Measurements from ENCODE around the gene CROCC2. TPM values are rescaled to one million over a fixed set of nuclear protein-coding genes. Genes with fewer than 3 reads are reported as not detected.

The CROCC2 gene
- total and polyA plus RNA-seq, 2 of the 13 experiments (the other 11 are each of a cell fraction or from before 2014, with no cell fraction given), result not detected

DNA sequence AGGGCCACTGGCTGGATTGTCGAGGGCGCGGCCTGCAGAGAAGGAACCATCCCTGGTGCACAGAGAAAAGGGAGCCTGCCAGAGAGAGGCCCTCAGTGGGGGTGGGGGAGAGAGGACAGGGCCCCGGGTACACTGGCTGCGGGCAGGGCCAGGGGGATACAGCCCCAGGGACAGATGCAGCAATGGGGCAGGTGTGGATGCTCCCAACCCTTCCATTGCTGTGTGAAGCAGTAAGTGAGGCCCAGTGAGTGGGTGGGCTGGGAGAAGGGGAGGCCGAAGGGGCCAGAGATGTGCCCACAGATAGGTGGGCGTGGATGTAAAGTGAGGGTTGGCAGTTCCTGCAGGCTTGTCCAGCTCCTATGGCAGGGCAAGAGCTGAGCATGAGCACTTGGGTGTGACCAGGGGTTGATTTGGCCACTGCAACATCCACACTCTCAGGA lies 30.1 kb upstream of the CROCC2 start (continued):
- TF ChIP-seq, protein P1, sequence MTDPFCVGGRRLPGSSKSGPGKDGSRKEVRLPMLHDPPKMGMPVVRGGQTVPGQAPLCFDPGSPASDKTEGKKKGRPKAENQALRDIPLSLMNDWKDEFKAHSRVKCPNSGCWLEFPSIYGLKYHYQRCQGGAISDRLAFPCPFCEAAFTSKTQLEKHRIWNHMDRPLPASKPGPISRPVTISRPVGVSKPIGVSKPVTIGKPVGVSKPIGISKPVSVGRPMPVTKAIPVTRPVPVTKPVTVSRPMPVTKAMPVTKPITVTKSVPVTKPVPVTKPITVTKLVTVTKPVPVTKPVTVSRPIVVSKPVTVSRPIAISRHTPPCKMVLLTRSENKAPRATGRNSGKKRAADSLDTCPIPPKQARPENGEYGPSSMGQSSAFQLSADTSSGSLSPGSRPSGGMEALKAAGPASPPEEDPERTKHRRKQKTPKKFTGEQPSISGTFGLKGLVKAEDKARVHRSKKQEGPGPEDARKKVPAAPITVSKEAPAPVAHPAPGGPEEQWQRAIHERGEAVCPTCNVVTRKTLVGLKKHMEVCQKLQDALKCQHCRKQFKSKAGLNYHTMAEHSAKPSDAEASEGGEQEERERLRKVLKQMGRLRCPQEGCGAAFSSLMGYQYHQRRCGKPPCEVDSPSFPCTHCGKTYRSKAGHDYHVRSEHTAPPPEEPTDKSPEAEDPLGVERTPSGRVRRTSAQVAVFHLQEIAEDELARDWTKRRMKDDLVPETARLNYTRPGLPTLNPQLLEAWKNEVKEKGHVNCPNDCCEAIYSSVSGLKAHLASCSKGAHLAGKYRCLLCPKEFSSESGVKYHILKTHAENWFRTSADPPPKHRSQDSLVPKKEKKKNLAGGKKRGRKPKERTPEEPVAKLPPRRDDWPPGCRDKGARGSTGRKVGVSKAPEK (CRISPR knock-in tag; IDR thresholded peaks at IDR 0.05; ENCODE audit: borderline replicate concordance), result no peak; the same call in 1 of the 2 replicates
- TF ChIP-seq ZNF337 (CRISPR knock-in tag; IDR thresholded peaks at IDR 0.05; ENCODE audit: borderline replicate concordance, low read depth) (0 out of 2 replicates have a peak, but pooled peaks have one; percentile 60), ZFYVE20 (CRISPR knock-in tag; IDR thresholded peaks at IDR 0.05; ENCODE audit: borderline replicate concordance, low read depth) (no peak), LCORL (IDR thresholded peaks at IDR 0.05) (no peak), LCORL (CRISPR knock-in tag; IDR thresholded peaks at IDR 0.05) (no peak), TOE1 (CRISPR knock-in tag; IDR thresholded peaks at IDR 0.05) (no peak), SP4 (CRISPR knock-in tag; IDR thresholded peaks at IDR 0.05) (peak; percentile 53; the same call in 1 of the 2 replicates), ZNF550 (CRISPR knock-in tag; IDR thresholded peaks at IDR 0.05; ENCODE audit: borderline replicate concordance) (0 out of 2 replicates have a peak, but pooled peaks have one; percentile 15), ZNF501 (CRISPR knock-in tag; IDR thresholded peaks at IDR 0.05) (peak; percentile 2; the same call in 1 of the 2 replicates)
- TF ChIP-seq, protein P2, sequence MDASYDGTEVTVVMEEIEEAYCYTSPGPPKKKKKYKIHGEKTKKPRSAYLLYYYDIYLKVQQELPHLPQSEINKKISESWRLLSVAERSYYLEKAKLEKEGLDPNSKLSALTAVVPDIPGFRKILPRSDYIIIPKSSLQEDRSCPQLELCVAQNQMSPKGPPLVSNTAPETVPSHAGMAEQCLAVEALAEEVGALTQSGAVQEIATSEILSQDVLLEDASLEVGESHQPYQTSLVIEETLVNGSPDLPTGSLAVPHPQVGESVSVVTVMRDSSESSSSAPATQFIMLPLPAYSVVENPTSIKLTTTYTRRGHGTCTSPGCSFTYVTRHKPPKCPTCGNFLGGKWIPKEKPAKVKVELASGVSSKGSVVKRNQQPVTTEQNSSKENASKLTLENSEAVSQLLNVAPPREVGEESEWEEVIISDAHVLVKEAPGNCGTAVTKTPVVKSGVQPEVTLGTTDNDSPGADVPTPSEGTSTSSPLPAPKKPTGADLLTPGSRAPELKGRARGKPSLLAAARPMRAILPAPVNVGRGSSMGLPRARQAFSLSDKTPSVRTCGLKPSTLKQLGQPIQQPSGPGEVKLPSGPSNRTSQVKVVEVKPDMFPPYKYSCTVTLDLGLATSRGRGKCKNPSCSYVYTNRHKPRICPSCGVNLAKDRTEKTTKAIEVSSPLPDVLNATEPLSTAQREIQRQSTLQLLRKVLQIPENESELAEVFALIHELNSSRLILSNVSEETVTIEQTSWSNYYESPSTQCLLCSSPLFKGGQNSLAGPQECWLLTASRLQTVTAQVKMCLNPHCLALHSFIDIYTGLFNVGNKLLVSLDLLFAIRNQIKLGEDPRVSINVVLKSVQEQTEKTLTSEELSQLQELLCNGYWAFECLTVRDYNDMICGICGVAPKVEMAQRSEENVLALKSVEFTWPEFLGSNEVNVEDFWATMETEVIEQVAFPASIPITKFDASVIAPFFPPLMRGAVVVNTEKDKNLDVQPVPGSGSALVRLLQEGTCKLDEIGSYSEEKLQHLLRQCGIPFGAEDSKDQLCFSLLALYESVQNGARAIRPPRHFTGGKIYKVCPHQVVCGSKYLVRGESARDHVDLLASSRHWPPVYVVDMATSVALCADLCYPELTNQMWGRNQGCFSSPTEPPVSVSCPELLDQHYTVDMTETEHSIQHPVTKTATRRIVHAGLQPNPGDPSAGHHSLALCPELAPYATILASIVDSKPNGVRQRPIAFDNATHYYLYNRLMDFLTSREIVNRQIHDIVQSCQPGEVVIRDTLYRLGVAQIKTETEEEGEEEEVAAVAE (CRISPR knock-in tag; IDR thresholded peaks at IDR 0.05; ENCODE audit: borderline replicate concordance), result no peak
- TF ChIP-seq, protein P3, sequence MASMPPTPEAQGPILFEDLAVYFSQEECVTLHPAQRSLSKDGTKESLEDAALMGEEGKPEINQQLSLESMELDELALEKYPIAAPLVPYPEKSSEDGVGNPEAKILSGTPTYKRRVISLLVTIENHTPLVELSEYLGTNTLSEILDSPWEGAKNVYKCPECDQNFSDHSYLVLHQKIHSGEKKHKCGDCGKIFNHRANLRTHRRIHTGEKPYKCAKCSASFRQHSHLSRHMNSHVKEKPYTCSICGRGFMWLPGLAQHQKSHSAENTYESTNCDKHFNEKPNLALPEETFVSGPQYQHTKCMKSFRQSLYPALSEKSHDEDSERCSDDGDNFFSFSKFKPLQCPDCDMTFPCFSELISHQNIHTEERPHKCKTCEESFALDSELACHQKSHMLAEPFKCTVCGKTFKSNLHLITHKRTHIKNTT (CRISPR knock-in tag; IDR thresholded peaks at IDR 0.05), result no peak
- TF ChIP-seq, protein P4, sequence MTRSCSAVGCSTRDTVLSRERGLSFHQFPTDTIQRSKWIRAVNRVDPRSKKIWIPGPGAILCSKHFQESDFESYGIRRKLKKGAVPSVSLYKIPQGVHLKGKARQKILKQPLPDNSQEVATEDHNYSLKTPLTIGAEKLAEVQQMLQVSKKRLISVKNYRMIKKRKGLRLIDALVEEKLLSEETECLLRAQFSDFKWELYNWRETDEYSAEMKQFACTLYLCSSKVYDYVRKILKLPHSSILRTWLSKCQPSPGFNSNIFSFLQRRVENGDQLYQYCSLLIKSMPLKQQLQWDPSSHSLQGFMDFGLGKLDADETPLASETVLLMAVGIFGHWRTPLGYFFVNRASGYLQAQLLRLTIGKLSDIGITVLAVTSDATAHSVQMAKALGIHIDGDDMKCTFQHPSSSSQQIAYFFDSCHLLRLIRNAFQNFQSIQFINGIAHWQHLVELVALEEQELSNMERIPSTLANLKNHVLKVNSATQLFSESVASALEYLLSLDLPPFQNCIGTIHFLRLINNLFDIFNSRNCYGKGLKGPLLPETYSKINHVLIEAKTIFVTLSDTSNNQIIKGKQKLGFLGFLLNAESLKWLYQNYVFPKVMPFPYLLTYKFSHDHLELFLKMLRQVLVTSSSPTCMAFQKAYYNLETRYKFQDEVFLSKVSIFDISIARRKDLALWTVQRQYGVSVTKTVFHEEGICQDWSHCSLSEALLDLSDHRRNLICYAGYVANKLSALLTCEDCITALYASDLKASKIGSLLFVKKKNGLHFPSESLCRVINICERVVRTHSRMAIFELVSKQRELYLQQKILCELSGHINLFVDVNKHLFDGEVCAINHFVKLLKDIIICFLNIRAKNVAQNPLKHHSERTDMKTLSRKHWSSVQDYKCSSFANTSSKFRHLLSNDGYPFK (CRISPR knock-in tag; IDR thresholded peaks at IDR 0.05; ENCODE audit: borderline replicate concordance), result peak; percentile 13; the same call in 1 of the 2 replicates
- TF ChIP-seq, protein P5, sequence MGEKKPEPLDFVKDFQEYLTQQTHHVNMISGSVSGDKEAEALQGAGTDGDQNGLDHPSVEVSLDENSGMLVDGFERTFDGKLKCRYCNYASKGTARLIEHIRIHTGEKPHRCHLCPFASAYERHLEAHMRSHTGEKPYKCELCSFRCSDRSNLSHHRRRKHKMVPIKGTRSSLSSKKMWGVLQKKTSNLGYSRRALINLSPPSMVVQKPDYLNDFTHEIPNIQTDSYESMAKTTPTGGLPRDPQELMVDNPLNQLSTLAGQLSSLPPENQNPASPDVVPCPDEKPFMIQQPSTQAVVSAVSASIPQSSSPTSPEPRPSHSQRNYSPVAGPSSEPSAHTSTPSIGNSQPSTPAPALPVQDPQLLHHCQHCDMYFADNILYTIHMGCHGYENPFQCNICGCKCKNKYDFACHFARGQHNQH (CRISPR knock-in tag; IDR thresholded peaks at IDR 0.05), result no peak
- TF ChIP-seq, protein P6, sequence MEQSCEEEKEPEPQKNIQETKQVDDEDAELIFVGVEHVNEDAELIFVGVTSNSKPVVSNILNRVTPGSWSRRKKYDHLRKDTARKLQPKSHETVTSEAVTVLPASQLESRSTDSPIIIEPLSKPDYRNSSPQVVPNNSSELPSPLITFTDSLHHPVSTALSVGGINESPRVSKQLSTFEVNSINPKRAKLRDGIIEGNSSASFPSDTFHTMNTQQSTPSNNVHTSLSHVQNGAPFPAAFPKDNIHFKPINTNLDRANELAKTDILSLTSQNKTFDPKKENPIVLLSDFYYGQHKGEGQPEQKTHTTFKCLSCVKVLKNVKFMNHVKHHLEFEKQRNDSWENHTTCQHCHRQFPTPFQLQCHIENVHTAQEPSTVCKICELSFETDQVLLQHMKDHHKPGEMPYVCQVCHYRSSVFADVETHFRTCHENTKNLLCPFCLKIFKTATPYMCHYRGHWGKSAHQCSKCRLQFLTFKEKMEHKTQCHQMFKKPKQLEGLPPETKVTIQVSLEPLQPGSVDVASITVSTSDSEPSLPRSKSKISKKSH (CRISPR knock-in tag; IDR thresholded peaks at IDR 0.05; ENCODE audit: borderline replicate concordance), result no peak

Measured in HepG2 (cell line).